Ascending aorta (tissue), 2 donors: ENCODE data around the gene ZNF813. TPM values are rescaled to one million over a fixed set of nuclear protein-coding genes. Genes with fewer than 3 reads are reported as not detected.

Experiments used
- DNase-seq, 2 donors: peaks; one replicate each; pipeline ENCODE4 v3.0.0-alpha.2; 2019; ENCODE audit warnings: low spot score in 2 of 2
- H3K27ac ChIP-seq, 2 donors: fragments of 200-600 bp; sonication (generic); one replicate each; pipeline ENCODE4 v1.5.1; 2016 to 2017; ENCODE audit warnings: mild to moderate bottlenecking in 1 of 2
- H3K27me3 ChIP-seq: fragments of 200-600 bp; sonication (generic); one replicate; pipeline ENCODE4 v1.5.1; 2017
- H3K36me3 ChIP-seq, 2 donors: fragments of 200-600 bp; sonication (generic); one replicate each; pipeline ENCODE4 v1.5.1; 2016
- H3K4me1 ChIP-seq, 2 donors: fragments of 200-600 bp; sonication (generic); one replicate each; pipeline ENCODE4 v1.5.1; 2016 to 2017; ENCODE audit warnings: mild to moderate bottlenecking in 1 of 2
- H3K4me3 ChIP-seq, 2 donors: fragments of 200-600 bp; sonication (generic); one replicate each; pipeline ENCODE4 v1.5.1; 2016 to 2017; ENCODE audit warnings: mild to moderate bottlenecking in 1 of 2
- H3K9me3 ChIP-seq, 2 donors: fragments of 200-600 bp; sonication (generic); one replicate each; pipeline ENCODE4 v1.5.1; 2016
- intact Hi-C: fragments of 100-400 bp; cut with DNase I; formaldehyde crosslinking; loops from one replicate; pipeline ENCODE4 v1.15.1; 2023
- total RNA-seq: library from RNA; depleted of rRNA; stranded (reverse); fragments of >200 nt; gene quantifications from one replicate; pipeline ENCODE4 v1.1.0, GENCODE V29; 2016
- TF ChIP-seq, protein P1 (sequence below), 3 experiments: fragments of 200-600 bp in 2 of 3; fragments of 450-650 bp in 1 of 3; sonication (generic) in 2 of 3; IDR thresholded peaks; one replicate each; pipeline ENCODE4 v1.5.1; 2016 to 2019; ENCODE audit warnings: antibody characterized with exemption in 3 of 3, mild to moderate bottlenecking in 1 of 3, moderate library complexity in 1 of 3

ZNF813 gene
- total RNA-seq, 1 donor from 2014 or later: 1.3 TPM

GRCh38 chr19:53531457-53531856, 63.9 kb downstream of the ZNF813 start:
- intact Hi-C loops: no loop called here
- TF ChIP-seq, protein P1, sequence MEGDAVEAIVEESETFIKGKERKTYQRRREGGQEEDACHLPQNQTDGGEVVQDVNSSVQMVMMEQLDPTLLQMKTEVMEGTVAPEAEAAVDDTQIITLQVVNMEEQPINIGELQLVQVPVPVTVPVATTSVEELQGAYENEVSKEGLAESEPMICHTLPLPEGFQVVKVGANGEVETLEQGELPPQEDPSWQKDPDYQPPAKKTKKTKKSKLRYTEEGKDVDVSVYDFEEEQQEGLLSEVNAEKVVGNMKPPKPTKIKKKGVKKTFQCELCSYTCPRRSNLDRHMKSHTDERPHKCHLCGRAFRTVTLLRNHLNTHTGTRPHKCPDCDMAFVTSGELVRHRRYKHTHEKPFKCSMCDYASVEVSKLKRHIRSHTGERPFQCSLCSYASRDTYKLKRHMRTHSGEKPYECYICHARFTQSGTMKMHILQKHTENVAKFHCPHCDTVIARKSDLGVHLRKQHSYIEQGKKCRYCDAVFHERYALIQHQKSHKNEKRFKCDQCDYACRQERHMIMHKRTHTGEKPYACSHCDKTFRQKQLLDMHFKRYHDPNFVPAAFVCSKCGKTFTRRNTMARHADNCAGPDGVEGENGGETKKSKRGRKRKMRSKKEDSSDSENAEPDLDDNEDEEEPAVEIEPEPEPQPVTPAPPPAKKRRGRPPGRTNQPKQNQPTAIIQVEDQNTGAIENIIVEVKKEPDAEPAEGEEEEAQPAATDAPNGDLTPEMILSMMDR (IDR thresholded peaks at IDR 0.05): no peak
- H3K4me1 ChIP-seq: no peaks in the 10 kb centered on the region
- H3K9me3 ChIP-seq: peaks cover 0 to 4% of the 10 kb centered on the region in 2 donors
- no peak for DNase-seq
- H3K36me3 ChIP-seq: no peaks in the 10 kb centered on the region
- no peaks in the 10 kb centered on the region for H3K27me3 ChIP-seq
- H3K27ac ChIP-seq: no peak overlapping the region
- no peak overlapping the region for H3K4me3 ChIP-seq

DNA sequence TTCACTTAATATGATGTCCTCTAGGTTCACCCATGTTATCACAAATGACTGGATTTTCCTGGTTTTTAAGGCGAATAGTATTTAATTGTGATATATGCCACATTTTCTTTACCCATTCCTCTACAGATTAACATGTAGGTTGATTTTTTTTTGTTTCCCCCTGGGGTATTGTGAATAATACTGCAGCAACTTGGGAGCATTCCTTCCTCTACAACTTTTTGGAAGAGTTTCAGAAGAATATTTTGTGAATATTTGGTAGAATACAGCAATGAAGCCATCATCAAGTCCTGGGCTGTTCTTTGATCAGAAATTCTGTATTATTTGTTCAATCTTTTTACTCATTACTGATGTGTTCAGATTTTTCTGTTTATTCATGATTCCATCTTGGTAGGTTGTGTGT, 64.8 kb downstream of the ZNF813 start:
- DNase-seq: no peak
- no peak overlapping the region for H3K27ac ChIP-seq
- intact Hi-C loops: no loop called here
- no peaks in the 10 kb centered on the region for H3K36me3 ChIP-seq
- no peaks in the 10 kb centered on the region for H3K4me1 ChIP-seq
- H3K27me3 ChIP-seq: no peaks in the 10 kb centered on the region
- H3K4me3 ChIP-seq: no peak overlapping the region
- TF ChIP-seq, protein P1 (IDR thresholded peaks at IDR 0.05): no peak
- no peaks in the 10 kb centered on the region for H3K9me3 ChIP-seq

DNA sequence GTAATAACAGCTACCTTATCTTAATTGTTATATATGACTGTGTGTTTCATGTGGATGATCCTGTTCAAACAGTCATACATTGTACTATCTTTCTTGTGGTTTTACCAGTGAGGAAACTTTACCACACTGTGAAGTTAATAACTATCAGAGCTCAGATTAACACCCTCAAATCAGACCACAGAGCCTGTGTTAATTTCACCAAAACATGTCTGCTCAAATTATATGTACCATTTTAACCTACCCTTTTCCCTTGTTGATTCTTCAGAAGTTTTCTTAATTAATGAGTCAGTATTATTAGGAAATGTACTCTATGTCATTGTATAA, 68.7 kb downstream of the ZNF813 start:
- H3K4me1 ChIP-seq: no peaks in the 10 kb centered on the region
- H3K9me3 ChIP-seq: no peaks in the 10 kb centered on the region
- H3K27me3 ChIP-seq: no peaks in the 10 kb centered on the region
- no peak overlapping the region for H3K4me3 ChIP-seq
- TF ChIP-seq, protein P1 (IDR thresholded peaks at IDR 0.05): no peak
- H3K27ac ChIP-seq: no peak overlapping the region
- intact Hi-C loops: no loop called here
- peaks cover 0 to 2% of the 10 kb centered on the region in 2 donors for H3K36me3 ChIP-seq
- no peak for DNase-seq

GRCh38 chr19:53537121-53537520, 69.6 kb downstream of the ZNF813 start:
- Histone ChIP-seq H3K36me3 (peaks cover 0 to 2% of the 10 kb centered on the region in 2 donors), H3K9me3 (no peaks in the 10 kb centered on the region), H3K4me1 (no peaks in the 10 kb centered on the region), H3K27me3 (no peaks in the 10 kb centered on the region), H3K27ac (peak overlapping the region; percentile 86 to 89), H3K4me3 (peak overlapping the region; percentile 51 to 81)
- intact Hi-C loops: no loop called here
- no peak for DNase-seq
- TF ChIP-seq, protein P1 (IDR thresholded peaks at IDR 0.05): no peak

DNA sequence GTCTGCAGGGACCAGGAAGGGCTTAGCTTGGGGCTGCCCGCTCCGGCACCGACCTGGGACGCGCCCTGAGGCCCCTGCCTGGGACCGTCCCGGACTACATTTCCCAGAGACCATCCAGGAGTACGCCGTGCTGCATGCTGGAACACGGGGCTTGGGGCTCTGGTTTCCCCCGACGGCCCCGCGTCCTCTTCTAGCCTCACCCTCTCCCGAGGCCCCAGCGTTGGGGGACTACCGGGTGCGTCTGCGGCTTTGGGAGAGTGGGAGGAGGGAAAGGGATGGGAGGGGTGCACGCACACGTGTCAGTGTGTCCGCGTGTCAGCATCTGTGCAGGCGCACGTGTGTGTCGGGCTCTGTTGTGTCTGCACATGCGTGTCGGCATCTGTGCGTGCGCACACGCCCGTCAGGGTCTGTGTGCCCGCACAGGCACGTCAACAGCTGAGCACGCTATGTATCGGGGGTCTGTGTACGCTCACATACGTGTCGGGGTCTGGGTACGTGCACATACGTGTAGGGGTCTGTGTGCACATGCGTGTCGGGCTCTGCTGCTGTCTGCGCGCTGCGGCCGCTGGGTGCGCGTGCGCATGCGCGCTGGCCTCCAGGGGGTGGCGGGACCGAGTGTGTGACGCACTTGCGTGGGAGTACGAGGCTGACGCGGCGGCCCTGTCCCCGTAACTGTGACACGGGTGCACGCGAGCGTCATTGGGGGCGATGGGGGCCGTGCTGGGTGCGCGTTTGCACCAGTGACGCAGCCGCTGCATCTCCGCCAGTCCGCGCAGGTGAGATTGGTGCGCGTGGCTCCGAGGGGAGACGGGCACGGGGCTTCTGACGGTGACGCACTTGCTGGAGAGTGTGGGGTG, 70.2 kb downstream of the ZNF813 start, which contains the start of gene ZNF331:
Gene ZNF331 (plus strand): TSS at position 625 of the 857 bp plus-strand sequence. CDS start 31,232 bp downstream, outside the sequence.
- Histone ChIP-seq H3K36me3 (peaks cover 0 to 2% of the 10 kb centered on the region in 2 donors), H3K4me1 (no peaks in the 10 kb centered on the region), H3K9me3 (no peaks in the 10 kb centered on the region), H3K27ac (peak within 1 kb of the TSS; percentile 86 to 89), H3K27me3 (no peaks in the 10 kb centered on the region), H3K4me3 (peak within 1 kb of the TSS; percentile 51 to 81)
- TF ChIP-seq, protein P1 (IDR thresholded peaks at IDR 0.05): peak; percentile 22 to 66 (median 30)
- intact Hi-C loops: loop anchor here (1.0 kb wide), 1 partner anchor 17 kb away; no protein-coding TSS in a partner anchor
- peak; percentile 69 to 93 for DNase-seq
